Common myeloid progenitor, CD34-positive (primary cell): ENCODE measurements around the gene SMIM29.

Source experiments
- CTCF ChIA-PET: fragments of 350-600 bp; sonication (Branson Sonifier 250); formaldehyde crosslinking; loops from one replicate; lab custom pipeline; 2021; ENCODE audit warnings: antibody characterized with exemption; lab: Charles Lee
- POLR2A ChIA-PET: fragments of 350-600 bp; sonication (Branson Sonifier 250); formaldehyde crosslinking; loops from one replicate; lab custom pipeline; 2021; ENCODE audit warnings: antibody characterized with exemption; lab: Charles Lee
- DNase-seq, 3 donors: peaks; one replicate each; pipeline versions ENCODE4 v3.0.0 to v3.0.0-alpha.2; 2013
- H3K27ac ChIP-seq, 2 experiments: 1 replicate in 1 of 2; 2 replicates in 1 of 2; pipeline ENCODE4 v1.7.0; 2013; ENCODE audit warnings: inconsistent platforms in 2 of 2, low read length in 2 of 2, mild to moderate bottlenecking in 2 of 2, low read depth in 1 of 2, moderate library complexity in 1 of 2; ENCODE audit not compliant: severe bottlenecking in 2 of 2, insufficient read depth in 1 of 2, poor library complexity in 1 of 2
- H3K27me3 ChIP-seq, 5 experiments: replicated peaks in 2 of 5; 1 replicate in 3 of 5; 2 replicates in 2 of 5; pipeline versions ENCODE4 v1.6.1 to v1.7.0; 2013; ENCODE audit warnings: low read length in 4 of 5, mild to moderate bottlenecking in 2 of 5, moderate library complexity in 2 of 5, inconsistent platforms in 1 of 5; ENCODE audit not compliant: insufficient read depth in 5 of 5, control insufficient read depth in 4 of 5
- H3K36me3 ChIP-seq, 4 experiments: 1 replicate in 2 of 4; 2 replicates in 2 of 4; pipeline versions ENCODE4 v1.6.1 to v1.7.0; 2013; ENCODE audit warnings: low read length in 3 of 4, control low read depth in 1 of 4, mild to moderate bottlenecking in 1 of 4; ENCODE audit not compliant: control insufficient read depth in 4 of 4, insufficient read depth in 4 of 4
- H3K4me1 ChIP-seq, 4 experiments: 1 replicate in 3 of 4; 2 replicates in 1 of 4; pipeline versions ENCODE4 v1.6.1 to v1.7.1; 2013; ENCODE audit warnings: low read length in 3 of 4, mild to moderate bottlenecking in 3 of 4, control low read depth in 1 of 4, inconsistent platforms in 1 of 4, moderate library complexity in 1 of 4; ENCODE audit not compliant: control insufficient read depth in 4 of 4, insufficient read depth in 4 of 4; ENCODE audit errors: control extremely low read depth in 1 of 4
- H3K4me3 ChIP-seq, 7 experiments: 1 replicate in 4 of 7; 2 replicates in 3 of 7; pipeline versions ENCODE4 v1.5.1 to v1.7.0; 2013; ENCODE audit warnings: mild to moderate bottlenecking in 7 of 7, low read length in 6 of 7, moderate library complexity in 6 of 7, inconsistent platforms in 2 of 7, low read depth in 2 of 7, control low read depth in 1 of 7; ENCODE audit not compliant: insufficient read depth in 4 of 7, control insufficient read depth in 1 of 7; ENCODE audit errors: extremely low read depth in 1 of 7
- H3K9me3 ChIP-seq, 5 experiments: 1 replicate in 4 of 5; 2 replicates in 1 of 5; pipeline versions ENCODE4 v1.6.1 to v1.7.1; 2013; ENCODE audit warnings: low read length in 4 of 5, mild to moderate bottlenecking in 2 of 5, inconsistent platforms in 1 of 5, low read depth in 1 of 5, moderate library complexity in 1 of 5; ENCODE audit not compliant: control insufficient read depth in 4 of 5, insufficient read depth in 2 of 5; ENCODE audit errors: control extremely low read depth in 1 of 5
- whole genome bisulfite sequencing: methylation state at CpG from one replicate; pipeline ENCODE4 v1.1.5; 2013; ENCODE audit not compliant: insufficient coverage; 5-methylcytosine and 5-hydroxymethylcytosine counted together

Gene SMIM29

DNA sequence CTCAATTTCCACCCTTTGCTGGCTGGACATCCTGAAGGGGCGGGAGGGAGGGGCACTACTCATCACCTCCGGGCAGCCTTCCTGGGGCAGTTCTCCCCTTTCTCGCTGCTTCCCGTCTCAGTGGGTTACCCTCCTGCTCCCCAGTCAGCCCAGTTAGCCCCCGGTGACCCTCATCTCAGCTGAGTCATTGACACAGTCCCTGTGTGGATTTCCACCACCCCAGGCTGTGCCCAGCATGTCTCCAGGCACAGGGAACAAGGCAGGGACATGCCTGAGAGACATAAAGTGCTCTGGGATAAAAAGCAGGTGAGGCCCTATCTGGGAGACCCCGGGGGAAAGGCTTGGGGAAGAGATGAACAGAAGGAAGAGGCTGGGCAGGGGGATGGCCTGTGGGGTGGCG is 42.1 kb downstream of the SMIM29 start:
- no peaks in the 10 kb centered on the region for H3K36me3 ChIP-seq
- peaks cover 0 to 2% (median 0%) of the 10 kb centered on the region in 5 experiments for H3K27me3 ChIP-seq
- no peak overlapping the region for H3K27ac ChIP-seq
- POLR2A ChIA-PET = no interaction called here
- H3K4me3 ChIP-seq = no peak overlapping the region
- 94% methylated on average over 7 of the region's 7 CpGs for WGBS
- CTCF ChIA-PET = interaction anchor here (1.1 to 2.0 kb wide), 5 partner anchors 10 to 42 kb away, joined by 3 to 8 read pairs (median 3); partner anchors contain the start of gene SMIM29
- DNase-seq = no peak
- peaks cover 0 to 6% (median 0%) of the 10 kb centered on the region in 5 experiments for H3K9me3 ChIP-seq
- H3K4me1 ChIP-seq = no peaks in the 10 kb centered on the region

DNA sequence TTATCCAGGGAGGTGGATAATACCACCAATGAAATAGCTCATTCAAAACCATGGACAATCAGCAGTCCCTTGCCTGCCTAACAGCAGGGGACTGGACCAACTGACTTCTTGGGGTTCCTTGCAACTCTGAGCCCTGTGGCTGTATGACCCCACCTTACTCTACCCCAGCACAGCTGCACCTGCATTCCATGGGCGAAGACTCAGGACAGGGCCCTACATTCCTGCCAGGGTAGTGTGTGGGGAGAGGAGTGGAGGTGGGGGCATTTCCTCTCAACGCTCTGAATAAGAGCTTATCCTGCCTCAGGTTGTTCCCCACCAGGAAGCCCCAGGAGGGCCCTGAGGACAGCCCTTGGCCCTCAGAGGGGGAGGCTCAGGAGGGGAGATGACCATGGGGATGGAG is 42.9 kb downstream of the SMIM29 start:
- ChIA-PET CTCF (interaction anchor here (1.5 to 2.0 kb wide), 4 partner anchors 9 to 18 kb away, joined by 3 to 10 read pairs (median 7); no protein-coding TSS in a partner anchor), POLR2A (interaction anchor here (0.6 kb wide), 1 partner anchor 216 kb away, joined by 4 read pairs; no protein-coding TSS in a partner anchor)

DNA sequence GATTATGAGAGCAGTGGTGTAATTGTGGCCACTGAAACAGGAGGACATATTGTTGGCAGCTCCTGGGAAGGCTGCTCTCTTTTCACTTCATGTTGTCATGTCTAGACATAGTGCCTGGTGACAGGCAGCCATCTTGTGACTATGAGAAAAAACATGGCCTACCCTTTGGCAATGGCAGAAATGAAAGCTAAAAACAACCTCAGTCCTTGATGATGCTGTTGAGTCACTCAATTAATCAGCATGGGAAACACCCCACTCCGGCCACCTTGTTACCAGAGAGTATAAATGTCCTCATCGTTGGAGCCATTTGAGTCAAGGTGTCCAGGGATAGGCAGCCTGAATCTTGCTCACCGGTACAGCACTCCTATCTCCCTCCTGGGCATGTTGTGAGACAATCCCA is 43.3 kb downstream of the SMIM29 start:
- no peaks in the 10 kb centered on the region for H3K36me3 ChIP-seq
- ChIA-PET POLR2A (interaction anchor here (0.6 kb wide), 1 partner anchor 39 kb away, joined by 3 read pairs; no protein-coding TSS in a partner anchor), CTCF (interaction anchor here (1.2 to 1.9 kb wide), 4 partner anchors 9 to 39 kb away, joined by 3 to 10 read pairs (median 5); no protein-coding TSS in a partner anchor)
- WGBS = 100% methylated on average over 3 of the region's 3 CpGs
- H3K9me3 ChIP-seq = peaks cover 0 to 6% (median 0%) of the 10 kb centered on the region in 5 experiments
- no peak overlapping the region for H3K27ac ChIP-seq
- no peak for DNase-seq
- H3K4me1 ChIP-seq = no peaks in the 10 kb centered on the region
- H3K4me3 ChIP-seq = no peak overlapping the region
- peaks cover 0 to 2% (median 0%) of the 10 kb centered on the region in 5 experiments for H3K27me3 ChIP-seq

More for the DNA sequence above, 42.9 kb downstream of the SMIM29 start:
- no CpG with 5 or more reads among the region's 2 CpGs for WGBS
- DNase-seq = no peak
- Histone ChIP-seq H3K36me3 (no peaks in the 10 kb centered on the region), H3K9me3 (peaks cover 0 to 6% (median 0%) of the 10 kb centered on the region in 5 experiments), H3K4me1 (no peaks in the 10 kb centered on the region), H3K27ac (no peak overlapping the region), H3K4me3 (no peak overlapping the region), H3K27me3 (peaks cover 0 to 2% (median 0%) of the 10 kb centered on the region in 5 experiments)

DNA sequence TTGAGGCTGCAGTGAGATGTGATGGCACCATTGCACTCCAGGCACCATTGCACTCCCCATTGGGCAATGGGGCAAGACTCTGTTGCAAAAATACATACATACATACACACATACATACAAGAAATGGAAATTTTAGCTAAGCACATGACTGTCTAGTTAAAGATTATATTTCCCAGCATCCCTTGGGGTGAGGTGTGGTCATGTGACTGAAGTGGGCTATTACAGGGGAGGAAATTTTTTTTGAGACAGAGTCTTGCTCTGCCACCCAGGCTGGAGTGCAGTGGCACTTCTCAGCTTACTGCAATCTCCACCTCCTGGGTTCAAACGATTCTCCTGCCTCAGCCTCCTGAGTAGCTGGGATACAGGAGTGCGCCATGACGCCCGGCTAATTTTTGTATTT is 44.1 kb downstream of the SMIM29 start:
- CTCF ChIA-PET = interaction anchor here (0.6 to 1.9 kb wide), 3 partner anchors 9 to 616 kb away, joined by 3 to 10 read pairs (median 4); no protein-coding TSS in a partner anchor
- Histone ChIP-seq H3K4me1 (no peaks in the 10 kb centered on the region), H3K9me3 (peaks cover 0 to 6% (median 0%) of the 10 kb centered on the region in 5 experiments), H3K4me3 (no peak overlapping the region), H3K27ac (no peak overlapping the region), H3K27me3 (peaks cover 0 to 2% (median 0%) of the 10 kb centered on the region in 5 experiments), H3K36me3 (no peaks in the 10 kb centered on the region)
- no CpG with 5 or more reads among the region's 4 CpGs for WGBS
- POLR2A ChIA-PET = interaction anchor here (0.6 kb wide), 1 partner anchor 39 kb away, joined by 3 read pairs; no protein-coding TSS in a partner anchor
- no peak for DNase-seq

DNA sequence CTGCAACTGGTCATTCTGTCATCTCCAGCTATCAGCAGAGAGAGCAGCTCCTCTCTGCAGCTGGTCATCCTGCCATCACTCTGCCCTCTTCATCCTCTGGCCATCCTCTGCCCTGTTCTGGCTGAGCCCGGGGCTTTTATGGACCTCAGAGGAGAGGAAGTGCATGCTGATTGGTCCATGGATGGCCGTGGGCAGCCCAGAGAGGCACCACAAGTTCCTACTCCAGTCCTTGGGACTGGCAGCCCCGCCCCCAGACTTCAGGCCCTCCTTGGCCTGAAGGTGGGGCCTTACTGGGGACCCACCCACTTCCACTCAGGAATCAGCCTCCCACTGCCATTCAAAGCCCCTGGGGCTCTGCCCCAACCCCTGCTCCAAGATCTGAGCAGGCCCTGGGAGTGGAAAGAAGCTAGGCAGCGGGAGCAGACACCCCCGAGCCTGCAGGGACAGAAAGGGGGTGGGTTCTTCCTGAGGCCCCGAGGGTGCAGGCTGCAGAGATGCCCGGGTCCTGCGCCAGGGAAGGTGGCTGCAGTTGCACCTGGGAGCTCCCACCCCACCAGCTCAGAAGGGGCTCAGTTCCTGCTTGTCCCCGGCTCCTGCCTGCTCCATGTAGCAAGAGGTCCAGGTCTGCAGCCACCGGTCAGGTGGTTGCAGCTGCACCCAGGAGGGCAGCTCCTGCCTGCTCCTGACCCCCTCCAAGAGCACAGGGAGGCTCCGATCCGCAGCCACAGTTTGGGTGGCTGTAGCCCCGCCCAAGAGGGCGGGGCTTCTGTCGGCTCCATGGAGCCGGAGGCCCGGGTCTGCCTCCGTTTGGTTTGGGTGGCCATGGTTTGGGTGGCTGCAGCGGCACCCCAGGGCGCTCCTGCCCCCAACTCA is 46.2 kb downstream of the SMIM29 start:
- 100% methylated on average over 10 of the region's 20 CpGs for WGBS
- Histone ChIP-seq H3K4me3 (no peak overlapping the region), H3K27me3 (peaks cover 0 to 2% (median 0%) of the 10 kb centered on the region in 5 experiments), H3K9me3 (peaks cover 0 to 6% (median 0%) of the 10 kb centered on the region in 5 experiments), H3K4me1 (peaks cover 0 to 3% (median 0%) of the 10 kb centered on the region in 4 experiments), H3K36me3 (no peaks in the 10 kb centered on the region), H3K27ac (no peak overlapping the region)
- no peak for DNase-seq
- CTCF ChIA-PET = interaction anchor here (1.1 to 3.1 kb wide), 7 partner anchors 7 to 213 kb away, joined by 3 to 18 read pairs (median 5); partner anchors contain the start of gene SMIM29
- POLR2A ChIA-PET = no interaction called here

DNA sequence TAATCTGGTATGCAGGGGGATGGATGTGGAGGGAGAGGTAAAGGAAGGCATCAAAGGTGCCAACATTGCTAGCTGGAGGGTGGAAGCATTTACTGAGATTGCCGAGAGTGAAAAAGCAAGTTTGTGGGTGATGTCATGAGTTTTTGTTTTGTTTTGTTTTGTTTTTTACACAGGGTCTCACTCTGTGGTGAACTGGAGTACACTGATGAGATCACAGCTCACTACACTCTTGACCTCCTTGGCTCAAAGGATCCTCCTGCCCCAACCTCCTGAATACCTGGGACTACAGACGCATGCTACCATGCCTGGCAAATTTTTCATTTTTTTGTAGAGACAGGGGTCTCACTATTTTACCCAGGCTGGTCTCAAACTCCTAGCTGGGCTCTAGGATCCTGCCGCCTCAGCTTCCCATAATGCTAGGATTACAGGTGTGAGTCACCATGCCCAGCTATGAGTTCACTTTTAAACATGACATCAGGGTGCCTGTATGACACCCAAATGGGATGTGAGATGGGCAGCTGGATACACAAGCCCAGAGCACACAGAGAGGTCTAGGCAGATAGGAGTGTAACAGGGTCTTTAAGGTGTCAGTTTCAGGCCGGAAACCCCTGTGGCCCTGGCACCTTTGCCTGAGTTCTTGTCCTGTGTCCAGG is 47.2 kb downstream of the SMIM29 start:
- CTCF ChIA-PET = interaction anchor here (0.6 to 3.1 kb wide), 9 partner anchors 8 to 411 kb away, joined by 3 to 18 read pairs (median 4); partner anchors contain the start of gene SMIM29
- POLR2A ChIA-PET = interaction anchor here (0.8 kb wide), 1 partner anchor 9 kb away, joined by 4 read pairs; no protein-coding TSS in a partner anchor
- no peak for DNase-seq
- H3K4me3 ChIP-seq = no peak overlapping the region
- H3K9me3 ChIP-seq = peaks cover 0 to 6% (median 0%) of the 10 kb centered on the region in 5 experiments
- no peaks in the 10 kb centered on the region for H3K36me3 ChIP-seq
- WGBS = 100% methylated on average over 4 of the region's 4 CpGs
- no peak overlapping the region for H3K27ac ChIP-seq
- peaks cover 0 to 2% (median 0%) of the 10 kb centered on the region in 5 experiments for H3K27me3 ChIP-seq
- H3K4me1 ChIP-seq = peaks cover 0 to 6% (median 3%) of the 10 kb centered on the region in 4 experiments
